HEK293T (cell line): ENCODE measurements around the gene PLEKHD1.

Experiments
- ARNT ChIP-seq: fragments of 450-650 bp; IDR thresholded peaks from 2 replicates; pipeline ENCODE4 v1.6.1; 2017; ENCODE audit warnings: mild to moderate bottlenecking
- ELF4 ChIP-seq: fragments of 450-650 bp; IDR thresholded peaks from 2 replicates; pipeline ENCODE4 v1.6.1; 2017; ENCODE audit warnings: antibody characterized with exemption
- FOXA1 ChIP-seq: fragments of 450-650 bp; IDR thresholded peaks from 2 replicates; pipeline ENCODE4 v1.6.1; 2016; ENCODE audit warnings: mild to moderate bottlenecking
- FOXK2 ChIP-seq: fragments of 450-650 bp; IDR thresholded peaks from 2 replicates; pipeline ENCODE4 v1.6.1; 2016; ENCODE audit warnings: mild to moderate bottlenecking
- FOXM1 ChIP-seq: fragments of 450-650 bp; IDR thresholded peaks from 2 replicates; pipeline ENCODE4 v1.6.1; 2017; ENCODE audit warnings: mild to moderate bottlenecking, borderline replicate concordance
- NFRKB ChIP-seq: fragments of 450-650 bp; IDR thresholded peaks from 2 replicates; pipeline ENCODE4 v1.6.1; 2016; ENCODE audit warnings: mild to moderate bottlenecking, moderate library complexity
- PKNOX1 ChIP-seq: fragments of 450-650 bp; IDR thresholded peaks from 2 replicates; pipeline ENCODE4 v1.6.1; 2016
- SP1 ChIP-seq: fragments of 450-650 bp; IDR thresholded peaks from 2 replicates; pipeline ENCODE4 v1.6.1; 2017
- SUZ12 ChIP-seq: fragments of 450-650 bp; IDR thresholded peaks from 2 replicates; pipeline ENCODE4 v1.6.1; 2016; ENCODE audit warnings: mild to moderate bottlenecking
- TARDBP ChIP-seq: fragments of 450-650 bp; IDR thresholded peaks from 2 replicates; pipeline ENCODE4 v1.6.1; 2016
- ZNF384 ChIP-seq: fragments of 450-650 bp; IDR thresholded peaks from 2 replicates; pipeline ENCODE4 v1.6.1; 2016

GRCh38 chr14:69504775-69505174 lies 20.2 kb downstream of the PLEKHD1 start:
- TF ChIP-seq ARNT (no peak), TARDBP (no peak), SP1 (no peak), ELF4 (no peak), FOXK2 (no peak), FOXM1 (no peak), FOXA1 (no peak), ZNF384 (no peak), PKNOX1 (no peak), SUZ12 (no peak), NFRKB (no peak)
